HG03432 (cell line): ENCODE measurements around the gene PTH2R.
"Not testable (repeated sequence)": the region's sequence is repeated elsewhere in the genome, so short reads cannot be mapped to it uniquely, and the experiment has no call there.

Experiments
- ATAC-seq: cut with Tn5 transposase; IDR thresholded peaks from one replicate; pipeline ENCODE4 v1.9.1; 2021; ENCODE audit warnings: mild to moderate bottlenecking, moderate library complexity; ENCODE audit not compliant: unreplicated experiment

PTH2R gene, protein sequence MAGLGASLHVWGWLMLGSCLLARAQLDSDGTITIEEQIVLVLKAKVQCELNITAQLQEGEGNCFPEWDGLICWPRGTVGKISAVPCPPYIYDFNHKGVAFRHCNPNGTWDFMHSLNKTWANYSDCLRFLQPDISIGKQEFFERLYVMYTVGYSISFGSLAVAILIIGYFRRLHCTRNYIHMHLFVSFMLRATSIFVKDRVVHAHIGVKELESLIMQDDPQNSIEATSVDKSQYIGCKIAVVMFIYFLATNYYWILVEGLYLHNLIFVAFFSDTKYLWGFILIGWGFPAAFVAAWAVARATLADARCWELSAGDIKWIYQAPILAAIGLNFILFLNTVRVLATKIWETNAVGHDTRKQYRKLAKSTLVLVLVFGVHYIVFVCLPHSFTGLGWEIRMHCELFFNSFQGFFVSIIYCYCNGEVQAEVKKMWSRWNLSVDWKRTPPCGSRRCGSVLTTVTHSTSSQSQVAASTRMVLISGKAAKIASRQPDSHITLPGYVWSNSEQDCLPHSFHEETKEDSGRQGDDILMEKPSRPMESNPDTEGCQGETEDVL

DNA sequence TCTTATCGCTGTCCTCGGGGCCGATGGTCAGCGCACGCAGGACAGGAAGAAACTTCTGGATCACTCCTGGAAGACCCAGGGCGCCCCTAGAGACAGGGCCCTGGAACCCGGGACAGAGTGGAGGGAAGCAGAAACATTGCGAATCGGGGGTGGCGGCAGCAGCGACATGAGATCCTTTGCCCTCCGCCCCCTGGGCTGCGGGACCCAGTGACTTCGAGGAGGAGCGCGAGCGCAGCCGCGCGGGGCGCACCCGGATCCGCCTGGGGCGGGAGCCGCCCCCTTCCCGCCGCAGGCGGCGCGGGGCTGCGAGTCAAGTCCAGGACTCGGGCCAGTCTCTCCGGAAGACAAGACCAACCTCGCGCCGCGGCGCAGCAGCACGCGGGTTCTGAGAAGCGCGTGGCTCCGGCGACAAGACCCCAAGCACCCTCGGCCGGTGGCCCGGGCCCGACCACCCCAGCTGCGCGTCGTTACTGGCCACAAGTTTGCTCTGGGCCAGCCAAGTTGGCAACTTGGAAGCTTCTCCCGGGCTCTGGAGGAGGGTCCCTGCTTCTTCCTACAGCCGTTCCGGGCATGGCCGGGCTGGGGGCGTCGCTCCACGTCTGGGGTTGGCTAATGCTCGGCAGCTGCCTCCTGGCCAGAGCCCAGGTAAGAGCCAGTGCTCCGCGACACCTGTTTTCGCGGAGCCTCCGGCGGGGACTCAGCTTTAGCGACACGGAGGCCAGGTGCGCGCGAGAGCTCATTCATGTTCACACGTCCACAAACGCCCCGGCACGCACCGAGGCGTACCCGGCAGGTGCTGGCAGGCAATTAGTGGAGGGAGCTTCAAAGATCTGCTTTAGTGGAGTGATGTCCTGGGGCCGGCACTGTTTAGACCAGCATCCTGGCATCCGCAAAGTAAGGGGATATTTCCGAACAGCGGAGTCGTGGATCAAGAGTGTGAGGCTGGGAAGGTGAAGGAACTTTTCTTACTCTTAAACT lies at the start of gene PTH2R:
Gene PTH2R (plus strand): TSS at position 319 of the 978 bp plus-strand sequence. CDS start 252 bp downstream, at position 571.
- ATAC-seq, result no peak

DNA sequence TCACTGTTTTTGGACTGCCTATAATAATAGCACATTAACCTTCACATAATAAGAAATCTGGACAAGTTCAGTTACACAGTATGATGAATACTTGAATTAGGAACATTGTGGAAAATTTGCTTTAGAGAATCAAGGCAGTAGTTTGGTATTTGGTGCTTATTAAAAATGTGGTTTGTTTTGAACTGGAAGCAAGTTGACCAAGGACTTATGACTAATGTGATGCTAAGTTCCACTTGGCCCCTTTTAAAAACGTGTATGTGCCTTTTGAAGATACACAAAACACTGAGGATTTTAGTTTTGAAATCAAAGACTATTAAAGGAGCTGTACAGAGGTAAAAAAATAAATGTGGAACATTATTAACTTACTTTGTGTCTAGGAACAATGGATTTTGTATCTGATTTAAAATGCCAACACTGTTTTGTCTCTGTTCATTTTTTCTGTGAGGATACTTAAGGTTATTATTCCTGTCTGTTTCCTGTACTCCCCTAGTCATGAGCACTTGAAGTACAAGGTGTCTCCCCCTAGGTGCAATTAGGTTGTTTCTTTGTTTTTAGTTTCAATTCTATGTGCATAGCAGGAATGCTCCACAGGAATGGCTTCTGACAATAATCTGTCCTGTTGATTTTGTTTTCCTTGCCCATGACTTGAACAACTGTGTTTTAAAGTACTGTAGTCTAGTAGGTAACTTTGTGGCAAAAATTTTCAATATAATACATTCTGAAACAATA lies 49.6 kb upstream of the PTH2R start:
- no peak for ATAC-seq

DNA sequence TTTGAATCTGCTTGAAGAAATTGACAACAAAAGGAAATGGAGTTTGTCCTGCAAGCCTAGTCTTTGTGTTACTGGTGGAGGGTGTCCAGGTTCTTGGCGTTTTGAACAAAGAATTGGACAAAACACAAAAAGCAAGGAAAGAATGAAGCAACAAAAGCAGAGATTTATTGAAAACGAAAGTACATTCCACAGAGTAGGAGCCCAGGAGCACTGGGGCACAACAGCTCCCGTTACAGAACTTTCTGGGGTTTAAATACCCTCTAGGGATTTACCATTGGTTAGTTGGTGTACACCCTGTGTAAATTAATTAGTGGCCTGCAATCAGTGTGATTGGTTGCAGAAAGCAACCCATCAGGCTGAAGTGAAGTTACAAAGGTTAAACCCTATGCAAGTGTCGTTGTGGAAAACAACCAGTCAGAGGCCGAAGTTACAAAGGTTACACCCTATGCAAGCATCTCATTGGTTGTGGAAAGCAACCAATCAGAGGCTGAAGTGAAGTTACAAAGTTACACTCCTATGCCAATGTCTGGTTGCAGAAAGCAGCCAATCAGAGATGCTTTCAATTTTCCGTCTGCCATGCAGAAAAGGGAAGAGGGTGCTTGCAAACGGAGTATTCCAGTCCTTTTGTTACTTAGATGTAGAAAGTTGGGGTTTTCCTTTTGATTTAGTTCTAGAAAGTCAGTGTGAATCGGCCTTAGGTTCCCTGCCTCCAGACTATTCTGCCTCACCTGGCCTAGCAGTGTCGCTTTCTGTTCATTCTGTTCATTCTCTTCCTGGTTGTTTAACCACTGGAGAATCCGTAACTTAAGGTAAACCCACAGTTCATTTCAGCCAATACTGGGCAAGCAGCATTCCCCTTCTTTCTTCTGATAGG lies 47.6 kb upstream of the PTH2R start:
- no peak for ATAC-seq

DNA sequence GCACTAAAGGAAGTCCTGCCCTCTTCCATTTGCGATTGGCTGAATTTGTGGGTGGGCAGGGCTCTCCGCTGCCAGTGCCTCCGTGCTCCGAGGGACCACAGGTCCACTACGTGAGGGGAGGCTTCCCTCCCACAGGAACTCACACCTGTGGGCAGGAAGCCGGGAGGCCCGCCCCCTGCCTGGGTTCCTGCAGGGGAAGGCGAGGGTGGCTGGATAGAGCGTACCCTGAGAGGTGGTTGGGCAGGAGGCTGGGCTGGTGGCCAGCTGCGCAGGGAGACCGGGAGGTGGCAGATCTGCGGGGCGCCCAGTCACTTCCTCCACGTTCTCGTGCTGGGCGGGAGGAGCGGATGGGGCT lies 47.0 kb upstream of the PTH2R start:
- no peak for ATAC-seq

DNA sequence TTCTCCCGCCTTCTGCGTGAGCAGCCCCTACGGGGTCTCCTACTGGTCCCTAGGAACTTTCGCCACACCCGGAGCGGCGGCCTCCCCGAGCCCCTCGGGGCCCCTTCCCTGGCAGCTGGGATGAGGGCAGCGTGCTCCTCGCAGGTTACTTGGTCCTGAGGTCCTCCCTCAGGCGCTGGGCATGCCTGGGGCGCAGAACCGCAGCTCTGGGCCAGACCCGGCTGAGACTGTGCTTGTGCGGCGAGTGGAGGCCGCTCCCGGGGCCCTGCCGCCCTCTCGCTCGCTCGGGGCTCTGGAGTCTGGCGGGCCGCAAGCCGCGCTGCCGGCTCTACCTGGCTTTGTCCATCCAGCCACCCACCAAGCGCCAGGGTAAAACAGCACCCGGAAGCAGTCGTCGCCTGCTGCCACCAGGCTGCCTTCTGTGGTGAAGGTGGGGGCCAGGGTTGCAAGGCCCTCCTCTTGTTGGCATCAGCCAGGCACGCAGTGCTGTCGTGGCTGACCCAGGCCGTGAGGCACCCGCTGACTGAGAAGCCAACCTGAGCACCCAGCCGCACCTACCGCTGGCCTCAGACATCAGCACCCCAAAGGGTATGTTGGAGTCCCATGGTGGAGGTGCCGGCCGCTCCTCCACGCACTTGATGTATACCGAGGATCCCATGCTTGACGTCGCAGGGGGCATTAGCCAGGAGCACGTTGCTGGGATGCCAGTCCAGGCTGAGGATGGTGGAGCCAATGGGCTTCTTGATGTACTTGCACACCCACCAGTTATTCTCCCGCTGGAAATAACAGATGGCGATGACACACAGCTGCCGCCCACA lies 46.1 kb upstream of the PTH2R start:
- ATAC-seq, result no peak

DNA sequence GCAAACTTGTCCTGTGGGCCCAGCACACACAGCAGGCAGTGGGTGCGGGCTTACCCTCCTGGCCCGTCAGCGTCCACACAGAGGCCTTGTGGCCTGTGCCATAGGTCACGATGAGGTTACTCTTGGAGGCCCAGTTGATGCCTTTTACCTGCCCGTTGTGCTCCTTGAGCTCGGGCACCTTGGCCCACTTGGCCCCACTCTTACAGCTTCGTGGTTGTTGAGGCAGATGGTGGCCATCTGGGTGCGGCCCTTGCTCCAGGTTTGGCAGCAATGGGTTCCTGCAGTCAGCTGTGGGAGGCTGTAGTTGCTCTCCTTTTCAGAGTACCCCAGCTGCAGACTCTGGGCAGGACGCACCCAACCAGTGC lies 45.5 kb upstream of the PTH2R start:
- no peak for ATAC-seq

DNA sequence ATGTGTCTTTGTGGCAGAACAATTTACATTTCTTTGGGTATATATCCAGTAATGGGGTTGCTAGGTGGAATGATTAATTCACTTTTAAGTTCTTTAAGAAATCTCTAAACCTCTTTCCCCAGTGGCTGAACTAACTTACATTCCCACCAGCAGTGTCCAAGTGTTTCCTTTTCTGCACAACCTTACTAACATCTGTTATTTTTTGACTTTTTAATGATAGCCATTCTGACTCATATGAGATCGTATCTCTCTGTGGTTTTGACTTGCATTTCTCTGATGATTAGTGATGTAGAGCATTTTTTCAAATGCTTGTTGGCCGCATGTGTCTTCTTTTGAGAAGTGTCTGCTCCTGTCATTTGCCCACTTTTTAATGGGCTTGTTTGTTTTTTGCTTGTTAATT lies 43.1 kb upstream of the PTH2R start:
- peak; percentile 84 for ATAC-seq

DNA sequence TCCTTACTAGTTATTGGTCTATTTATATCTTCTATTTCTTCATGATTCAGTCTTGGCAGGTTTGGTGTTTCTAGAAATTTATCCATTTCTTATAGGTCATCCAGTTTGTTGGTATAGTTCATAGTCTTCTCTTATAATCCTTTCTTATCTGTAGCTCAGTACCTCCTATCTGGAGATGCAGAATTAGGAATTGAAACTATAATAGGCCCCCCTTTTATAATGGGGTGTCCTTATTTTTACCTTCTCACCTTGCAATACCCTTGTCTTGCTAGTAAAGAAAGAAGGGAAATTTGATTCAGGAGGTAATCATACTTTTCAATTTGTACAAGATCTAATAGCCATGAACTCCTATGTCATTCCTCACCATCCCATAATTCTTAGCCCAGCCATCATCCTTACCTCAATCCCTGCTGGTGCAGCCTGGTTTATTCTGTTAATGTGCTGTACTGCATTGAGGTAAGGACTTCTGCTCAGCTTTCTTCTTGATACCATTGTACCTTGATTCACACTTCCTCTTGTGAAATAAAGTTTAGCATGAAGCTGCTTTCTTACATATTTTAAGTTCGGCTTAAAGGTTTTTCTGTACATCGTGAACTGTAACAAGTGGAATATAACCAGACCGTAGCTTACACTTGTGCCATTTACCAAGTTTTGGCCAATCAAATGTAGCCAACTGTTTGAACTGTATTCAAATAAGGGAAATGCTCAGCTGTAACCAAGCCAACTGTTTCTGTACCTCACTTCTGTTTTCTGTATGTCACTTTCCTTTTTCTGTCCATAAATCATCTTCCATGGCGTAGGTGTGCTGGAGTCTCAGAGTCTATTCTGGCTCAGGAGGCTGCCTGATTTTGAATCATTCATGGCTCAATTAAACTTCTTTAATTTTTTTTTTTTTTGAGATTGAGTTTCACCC lies 40.1 kb upstream of the PTH2R start:
- peak; percentile 68 for ATAC-seq

DNA sequence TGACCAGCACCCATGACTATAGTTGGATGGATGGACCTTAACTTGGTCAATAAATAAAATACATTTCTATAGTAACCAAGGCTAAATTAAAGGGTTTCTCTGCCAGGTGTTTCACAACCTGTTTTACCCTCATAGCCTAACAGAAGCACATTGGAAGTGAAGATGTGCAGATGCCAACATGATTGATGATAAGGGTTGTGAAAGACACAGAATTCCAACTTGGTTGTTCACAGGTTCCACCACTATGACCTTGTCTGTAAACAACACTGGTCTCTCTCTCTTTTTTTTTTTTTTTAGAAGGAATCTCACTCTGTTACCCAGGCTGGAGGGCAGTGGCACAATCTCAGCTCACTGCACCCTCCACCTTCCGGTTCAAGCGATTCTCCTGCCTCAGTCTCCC lies 37.5 kb upstream of the PTH2R start:
- no peak for ATAC-seq

DNA sequence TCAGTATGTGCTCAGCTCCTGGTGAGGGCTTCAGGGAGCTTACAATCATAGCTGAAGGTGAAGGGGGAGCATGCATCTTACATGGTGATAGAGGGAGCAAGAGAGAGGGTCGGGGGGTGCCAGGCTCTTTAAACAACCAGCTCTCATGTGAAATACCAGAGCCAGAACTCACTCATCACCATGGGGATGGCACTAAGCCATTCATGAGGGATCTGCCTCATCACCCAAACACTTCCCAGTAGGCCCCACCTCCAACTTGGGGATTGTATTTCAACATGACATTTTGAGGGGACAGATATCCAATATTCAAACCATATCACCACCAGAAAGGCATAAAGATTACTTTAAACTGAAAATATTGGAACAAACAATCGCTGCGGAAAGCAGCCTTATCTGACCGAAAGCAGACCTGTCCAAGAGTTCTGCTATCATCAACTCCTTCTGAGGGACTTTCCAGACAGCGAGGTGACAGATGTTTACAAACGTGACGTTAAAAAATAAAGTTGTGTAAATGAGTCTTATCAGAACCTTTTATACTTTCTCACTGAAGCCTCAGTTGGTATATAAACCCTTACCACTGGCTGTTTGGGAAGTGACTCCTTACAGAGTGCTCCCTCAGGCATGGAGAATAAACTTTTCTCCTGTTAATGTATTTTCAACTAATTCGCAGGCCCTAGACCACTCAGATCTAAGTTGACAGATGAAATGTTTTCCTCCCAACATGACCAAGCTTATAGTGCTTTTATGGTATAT lies 35.5 kb upstream of the PTH2R start:
- ATAC-seq, result no peak

DNA sequence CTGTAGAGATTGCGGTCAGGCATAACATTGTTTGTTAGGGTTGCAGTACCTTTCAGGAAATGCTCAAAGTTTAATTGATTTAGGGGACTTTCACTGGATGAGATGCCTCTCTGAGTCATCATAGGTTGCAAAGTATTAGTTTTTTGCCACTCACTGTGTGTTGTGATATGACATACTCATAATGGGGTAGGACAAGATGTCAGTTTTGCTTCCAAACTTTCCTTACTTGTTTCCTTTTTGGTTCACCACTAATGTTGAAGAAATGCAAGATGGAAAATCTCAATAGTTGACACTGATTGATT lies 35.0 kb upstream of the PTH2R start:
- no peak for ATAC-seq

DNA sequence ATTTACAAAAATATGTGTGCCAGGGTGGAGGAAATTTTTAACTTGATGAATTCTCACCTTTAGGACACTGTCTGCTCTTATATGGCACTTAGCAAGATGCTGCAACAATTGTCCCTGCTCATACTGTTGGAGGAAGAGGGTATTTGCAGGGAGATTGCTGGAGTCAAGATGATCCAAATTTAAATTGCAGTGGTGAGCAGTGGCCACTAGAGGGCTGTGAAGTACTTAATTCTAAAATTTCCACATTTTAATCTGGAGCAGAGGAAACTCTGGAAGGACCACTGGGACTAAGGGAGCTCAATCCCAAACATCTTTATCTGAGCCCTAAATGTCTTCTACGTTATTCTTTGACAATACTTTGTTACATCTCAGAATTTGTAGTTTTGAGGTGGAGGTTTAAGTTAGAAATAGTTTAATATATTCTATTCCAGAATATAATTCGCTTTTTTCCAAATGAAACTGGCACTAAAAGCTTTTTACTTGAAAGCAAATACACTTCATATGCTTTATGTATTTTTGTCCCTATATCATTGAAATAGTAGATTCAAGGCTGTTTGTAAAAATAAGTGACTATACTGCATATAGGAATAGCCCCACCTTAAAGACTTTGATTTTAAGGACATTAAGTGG lies 33.0 kb upstream of the PTH2R start:
- ATAC-seq, result peak; percentile 58

DNA sequence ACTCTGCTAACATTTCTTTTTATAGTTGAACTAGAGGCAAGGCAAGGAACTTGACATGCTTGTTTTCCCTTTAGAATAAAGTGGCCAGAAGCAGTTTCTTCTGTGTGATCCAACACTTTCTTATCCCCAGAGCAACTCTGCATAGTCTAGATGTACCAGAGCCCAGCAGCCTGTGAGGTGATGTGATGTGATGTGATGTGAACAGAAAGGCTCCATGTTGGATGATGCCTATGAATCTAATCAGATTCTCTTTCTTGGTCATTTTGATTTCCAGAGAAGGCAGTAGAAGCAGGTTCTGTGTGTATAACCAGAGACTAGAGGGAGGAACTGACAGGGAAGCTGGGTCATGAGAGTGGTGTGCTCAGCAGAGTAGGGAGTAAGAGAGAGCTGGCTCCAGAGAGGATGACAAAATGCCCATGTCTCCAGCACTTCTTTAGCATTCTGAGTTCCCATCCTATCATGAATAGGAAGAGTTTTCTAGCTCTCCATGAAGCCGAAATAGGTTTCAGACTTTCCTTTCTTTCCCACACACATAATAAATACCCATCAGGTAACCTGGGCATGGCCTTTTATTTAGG lies 31.0 kb upstream of the PTH2R start:
- no peak for ATAC-seq

DNA sequence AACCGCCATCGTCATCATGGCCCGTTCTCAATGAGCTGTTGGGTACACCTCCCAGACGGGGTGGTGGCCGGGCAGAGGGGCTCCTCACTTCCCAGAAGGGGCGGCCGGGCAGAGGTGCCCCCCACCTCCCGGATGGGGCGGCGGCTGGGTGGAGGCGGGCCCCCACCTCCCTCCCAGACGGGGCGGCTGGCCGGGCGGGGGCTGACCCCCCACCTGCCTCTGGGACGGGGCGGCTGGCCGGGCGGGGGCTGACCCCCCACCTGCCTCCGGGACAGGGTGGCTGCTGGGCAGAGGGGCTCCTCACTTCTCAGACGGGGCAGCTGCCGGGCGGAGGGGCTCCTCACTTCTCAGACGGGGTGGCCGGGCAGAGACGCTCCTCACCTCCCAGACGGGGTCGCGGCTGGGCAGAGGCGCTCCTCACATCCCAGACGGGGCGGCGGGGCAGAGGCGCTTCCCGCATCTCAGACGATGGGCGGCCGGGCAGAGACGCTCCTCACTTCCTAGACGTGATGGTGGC lies 29.2 kb upstream of the PTH2R start:
- ATAC-seq, result not testable (repeated sequence)

DNA sequence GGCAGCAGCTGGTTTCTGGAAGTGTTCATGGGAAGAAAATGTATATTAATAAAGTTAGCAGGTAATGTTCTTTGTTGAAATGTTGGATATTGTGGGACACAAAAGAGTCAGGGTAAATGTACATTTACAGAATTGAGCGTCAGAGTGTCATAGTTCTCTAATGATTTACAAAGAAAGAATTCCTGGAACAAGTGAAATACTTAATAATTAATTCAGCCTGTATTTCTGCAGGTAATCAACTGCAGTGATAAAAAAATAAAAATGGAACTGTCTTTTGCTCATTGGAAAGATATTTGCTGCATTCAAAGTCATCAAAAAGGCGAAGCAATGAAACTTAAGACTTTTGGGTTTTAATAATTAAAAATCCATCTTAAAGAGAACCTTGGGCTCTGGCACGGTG lies 27.4 kb upstream of the PTH2R start:
- ATAC-seq, result no peak

DNA sequence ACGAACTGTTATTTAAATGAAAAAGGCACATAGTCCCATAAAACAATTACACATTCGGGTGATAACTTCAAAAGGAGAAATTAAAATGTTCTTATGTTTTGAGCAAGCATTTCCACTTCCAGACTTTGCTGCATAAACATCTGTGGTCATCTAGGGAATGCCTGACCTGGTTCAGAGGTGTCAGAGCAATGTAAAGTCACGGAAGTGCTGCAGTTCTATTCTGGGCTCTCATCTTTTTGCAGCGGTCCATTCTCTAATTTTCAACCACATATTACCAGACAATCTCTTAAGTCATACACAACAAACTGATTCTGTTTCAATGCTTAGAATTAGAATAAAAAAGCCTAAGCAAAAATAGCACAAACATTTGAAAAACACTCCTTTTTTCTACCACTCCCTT lies 22.0 kb upstream of the PTH2R start:
- ATAC-seq, result no peak

DNA sequence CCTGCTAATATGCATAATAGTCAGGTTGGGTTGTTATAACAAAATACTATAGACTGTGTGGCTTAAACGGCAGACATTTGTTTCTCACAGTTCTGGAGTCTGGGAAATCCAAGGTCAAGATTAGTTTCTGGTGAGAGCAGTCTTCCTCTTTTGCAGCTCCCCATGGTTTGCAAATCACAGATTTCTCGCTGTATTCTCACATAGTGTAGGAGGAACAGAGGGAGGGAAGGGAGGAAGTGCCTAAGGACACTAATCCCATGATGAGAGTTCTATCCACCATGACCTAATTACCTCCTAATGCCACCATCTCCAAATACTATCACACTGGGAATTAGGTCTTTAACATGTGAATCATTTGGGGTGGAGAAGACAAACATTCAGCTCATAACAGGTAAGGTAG lies 20.1 kb upstream of the PTH2R start:
- ATAC-seq, result no peak
